Nephron progenitor cell (in vitro differentiated cells): Measurements from ENCODE around the gene NREP.
A peak's percentile ranks its signal among the peaks of the same experiment; 100 is the strongest.

ENCODE experiments used
- DNase-seq: peaks from one replicate; pipeline ENCODE4 v3.0.0; 2021
- H3K27ac Mint-ChIP-seq: 2 replicates; pipeline ENCODE4 v1.8.0; 2021; ENCODE audit warnings: mild to moderate bottlenecking, moderate library complexity, mixed read lengths
- H3K27me3 Mint-ChIP-seq: 2 replicates; pipeline ENCODE4 v1.8.0; 2021; ENCODE audit warnings: mild to moderate bottlenecking, low read depth, mixed read lengths; ENCODE audit not compliant: poor library complexity
- H3K36me3 Mint-ChIP-seq: 2 replicates; pipeline ENCODE4 v1.8.0; 2021; ENCODE audit warnings: low read depth, mixed read lengths
- H3K4me1 Mint-ChIP-seq: 2 replicates; pipeline ENCODE4 v1.8.0; 2021; ENCODE audit warnings: mixed read lengths
- H3K4me3 Mint-ChIP-seq: 2 replicates; pipeline ENCODE4 v1.8.0; 2021; ENCODE audit warnings: mild to moderate bottlenecking, moderate library complexity, mixed read lengths
- H3K9me3 Mint-ChIP-seq: 2 replicates; pipeline ENCODE4 v1.8.0; 2021; ENCODE audit warnings: mild to moderate bottlenecking, moderate library complexity, mixed read lengths
- CTCF ChIP-seq: fragments of 200-600 bp; sonication (generic); IDR thresholded peaks from 2 replicates; pipeline ENCODE4 v1.5.0; 2021; ENCODE audit warnings: antibody characterized with exemption

NREP gene

GRCh38 chr5:111762895-111763294, 5.9 kb upstream of the NREP start:
- Mint-ChIP-seq H3K4me1 (peaks cover 52% of the 10 kb centered on the region), H3K27ac (peak overlapping the region; percentile 49), H3K36me3 (peaks cover 5% of the 10 kb centered on the region), H3K27me3 (no peaks in the 10 kb centered on the region), H3K9me3 (peaks cover 5% of the 10 kb centered on the region), H3K4me3 (peak overlapping the region; percentile 16)
- DNase-seq, result no peak
- no peak for TF ChIP-seq CTCF

DNA sequence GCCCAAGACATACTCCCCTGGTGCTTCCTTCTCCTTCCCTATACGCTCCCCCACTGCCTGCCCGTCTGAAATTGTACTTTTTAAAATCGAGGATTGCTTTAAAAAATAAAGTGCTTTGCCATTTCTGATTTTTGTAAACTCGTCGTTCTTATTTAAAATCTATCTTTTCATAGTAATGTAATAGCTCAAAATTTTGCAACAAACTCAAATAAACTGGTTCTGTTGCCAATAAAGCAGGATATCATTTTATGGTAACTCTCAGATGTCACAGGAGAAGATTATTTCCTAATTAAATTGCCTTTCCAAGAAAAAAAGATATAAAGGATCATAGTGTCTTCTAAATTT, 1.3 kb upstream of the NREP start:
- H3K9me3 Mint-ChIP-seq, result no peaks in the 10 kb centered on the region
- no peak for TF ChIP-seq CTCF
- H3K27ac Mint-ChIP-seq, result peak overlapping the region; percentile 99
- no peak for DNase-seq
- H3K27me3 Mint-ChIP-seq, result no peaks in the 10 kb centered on the region
- peak overlapping the region; percentile 90 for H3K4me3 Mint-ChIP-seq
- H3K36me3 Mint-ChIP-seq, result peaks cover 17% of the 10 kb centered on the region
- H3K4me1 Mint-ChIP-seq, result peaks cover 66% of the 10 kb centered on the region

DNA sequence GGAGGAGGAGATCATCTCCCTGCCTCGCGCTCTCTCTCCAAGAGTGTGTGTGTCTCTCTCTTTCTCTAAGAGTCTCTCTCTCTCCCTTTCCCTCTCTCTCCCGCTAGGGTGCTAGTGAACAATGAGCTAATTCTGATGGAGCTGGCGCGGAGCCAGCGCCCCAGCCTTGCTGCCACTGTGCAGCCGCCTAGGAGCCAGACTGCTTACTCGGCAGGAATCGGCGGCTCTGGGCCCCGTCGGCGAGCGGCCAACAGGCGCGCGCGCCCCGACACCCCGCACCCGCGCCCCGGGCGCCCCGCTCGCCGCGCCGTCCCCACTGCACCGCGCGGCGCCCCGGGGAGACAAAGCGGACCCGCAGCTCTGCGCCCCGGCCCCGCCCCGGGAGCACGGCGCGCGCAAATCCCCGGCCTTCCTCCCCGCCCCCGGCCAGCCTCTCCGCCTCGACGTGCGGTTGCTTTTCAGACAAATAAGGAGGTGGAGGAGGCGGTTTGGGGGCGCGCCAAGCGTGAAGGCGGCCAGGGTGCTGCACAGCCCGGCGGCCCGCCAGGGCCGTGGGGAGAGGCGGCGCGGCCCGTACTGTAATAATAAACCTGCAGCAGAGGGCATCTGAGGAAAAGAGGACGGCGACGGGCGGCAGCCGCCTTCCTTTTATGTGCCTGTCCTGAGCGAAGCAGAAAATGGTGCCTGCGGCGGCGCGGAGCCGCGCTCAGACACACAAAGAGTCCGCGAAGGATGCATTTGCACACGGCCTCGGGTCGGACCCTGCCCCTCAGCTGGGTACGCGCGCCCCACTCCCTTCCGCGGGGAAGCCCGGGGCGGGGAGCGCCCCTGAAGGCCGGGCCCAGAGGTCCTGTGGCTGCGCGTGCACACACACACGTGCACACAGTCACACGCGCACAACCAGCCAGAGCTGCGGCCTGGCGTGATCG, 625 bp upstream of the NREP start:
- no peaks in the 10 kb centered on the region for H3K27me3 Mint-ChIP-seq
- peak; percentile 78 for DNase-seq
- TF ChIP-seq CTCF, result peak; percentile 9
- peak overlapping the region; percentile 93 for H3K4me3 Mint-ChIP-seq
- H3K4me1 Mint-ChIP-seq, result peaks cover 64% of the 10 kb centered on the region
- peaks cover 4% of the 10 kb centered on the region for H3K9me3 Mint-ChIP-seq
- H3K36me3 Mint-ChIP-seq, result peaks cover 23% of the 10 kb centered on the region
- peak overlapping the region; percentile 99 for H3K27ac Mint-ChIP-seq

GRCh38 chr5:111755942-111756381, 1.0 kb downstream of the NREP start:
- Mint-ChIP-seq H3K27me3 (no peaks in the 10 kb centered on the region), H3K9me3 (peaks cover 15% of the 10 kb centered on the region), H3K4me3 (peak overlapping the region; percentile 93), H3K4me1 (peaks cover 57% of the 10 kb centered on the region), H3K27ac (peak overlapping the region; percentile 98), H3K36me3 (peaks cover 40% of the 10 kb centered on the region)
- DNase-seq, result no peak
- TF ChIP-seq CTCF, result no peak

GRCh38 chr5:111755345-111755941, 1.6 kb downstream of the NREP start:
- H3K4me3 Mint-ChIP-seq, result peak overlapping the region; percentile 93
- no peaks in the 10 kb centered on the region for H3K27me3 Mint-ChIP-seq
- no peak for TF ChIP-seq CTCF
- peaks cover 15% of the 10 kb centered on the region for H3K9me3 Mint-ChIP-seq
- DNase-seq, result no peak
- peak overlapping the region; percentile 69 for H3K27ac Mint-ChIP-seq
- peaks cover 45% of the 10 kb centered on the region for H3K36me3 Mint-ChIP-seq
- peaks cover 58% of the 10 kb centered on the region for H3K4me1 Mint-ChIP-seq
